ENCODE data around the gene CPNE1. TPM values are rescaled to one million over a fixed set of nuclear protein-coding genes. Genes with fewer than 3 reads are reported as not detected.

The CPNE1 gene
- total RNA-seq, 2 donors from 2014 or later, result 238 to 441 TPM

GRCh38 chr20:35601990-35602389 lies 62.7 kb downstream of the CPNE1 start:
- Histone ChIP-seq H3K9me3 (ENCODE audit: control insufficient read depth, low read length) (no peaks in the 10 kb centered on the region), H3K27me3 (ENCODE audit: control insufficient read depth, insufficient read depth, low read length, poor library complexity, severe bottlenecking) (peaks cover 58% of the 10 kb centered on the region), H3K4me1 (ENCODE audit: control insufficient read depth, insufficient read depth, low read length) (no peaks in the 10 kb centered on the region), H3K9ac (ENCODE audit: extremely low read depth, low read length, poor library complexity, severe bottlenecking) (no peak overlapping the region), H3K4me3 (ENCODE audit: low read length) (peak overlapping the region; percentile 75), H3K27ac (ENCODE audit: low read depth, low read length) (no peak overlapping the region), H3K36me3 (ENCODE audit: control insufficient read depth, insufficient read depth, low read length) (no peaks in the 10 kb centered on the region)
- H3K4me1 Mint-ChIP-seq, result peaks cover 11% of the 10 kb centered on the region
- no peak overlapping the region for H3K27ac Mint-ChIP-seq
- TF ChIP-seq CTCF (conservative IDR thresholded peaks at IDR 0.05), result no peak
- H3K9me3 Mint-ChIP-seq, result no peaks in the 10 kb centered on the region
- 64 to 90% methylated on average over 9 to 29 of the region's 30 CpGs for WGBS, 2 experiments (ENCODE audit: insufficient coverage in 1 of 2, insufficient read length in 1 of 2)
- H3K36me3 Mint-ChIP-seq (ENCODE audit: low read depth), result no peaks in the 10 kb centered on the region
- peak overlapping the region; percentile 55 for H3K4me3 Mint-ChIP-seq
- no peak for DNase-seq
- H3K27me3 Mint-ChIP-seq (ENCODE audit: insufficient read depth), result peaks cover 76% of the 10 kb centered on the region

GRCh38 chr20:35600993-35601973 lies 63.4 kb downstream of the CPNE1 start:
- H3K4me3 Mint-ChIP-seq, result peak overlapping the region; percentile 55
- Histone ChIP-seq H3K9me3 (ENCODE audit: control insufficient read depth, low read length) (no peaks in the 10 kb centered on the region), H3K27ac (ENCODE audit: low read depth, low read length) (no peak overlapping the region), H3K4me3 (ENCODE audit: low read length) (peak overlapping the region; percentile 75), H3K9ac (ENCODE audit: extremely low read depth, low read length, poor library complexity, severe bottlenecking) (no peak overlapping the region), H3K27me3 (ENCODE audit: control insufficient read depth, insufficient read depth, low read length, poor library complexity, severe bottlenecking) (peaks cover 58% of the 10 kb centered on the region), H3K36me3 (ENCODE audit: control insufficient read depth, insufficient read depth, low read length) (no peaks in the 10 kb centered on the region), H3K4me1 (ENCODE audit: control insufficient read depth, insufficient read depth, low read length) (no peaks in the 10 kb centered on the region)
- peaks cover 11% of the 10 kb centered on the region for H3K4me1 Mint-ChIP-seq
- peak; percentile 60 for TF ChIP-seq CTCF (conservative IDR thresholded peaks at IDR 0.05)
- peak; percentile 92 for DNase-seq
- H3K27ac Mint-ChIP-seq, result no peak overlapping the region
- WGBS, 2 experiments (ENCODE audit: insufficient coverage in 1 of 2, insufficient read length in 1 of 2), result 1 to 2% methylated on average over 32 to 103 of the region's 103 CpGs
- peaks cover 79% of the 10 kb centered on the region for H3K27me3 Mint-ChIP-seq (ENCODE audit: insufficient read depth)
- no peaks in the 10 kb centered on the region for H3K36me3 Mint-ChIP-seq (ENCODE audit: low read depth)
- no peaks in the 10 kb centered on the region for H3K9me3 Mint-ChIP-seq

GRCh38 chr20:35600176-35600992 lies 64.3 kb downstream of the CPNE1 start:
- TF ChIP-seq CTCF (conservative IDR thresholded peaks at IDR 0.05), result no peak
- DNase-seq, result peak; percentile 82
- Mint-ChIP-seq H3K9me3 (no peaks in the 10 kb centered on the region), H3K4me1 (peaks cover 11% of the 10 kb centered on the region), H3K27me3 (ENCODE audit: insufficient read depth) (peaks cover 79% of the 10 kb centered on the region), H3K27ac (no peak overlapping the region), H3K4me3 (peak overlapping the region; percentile 55), H3K36me3 (ENCODE audit: low read depth) (no peaks in the 10 kb centered on the region)
- Histone ChIP-seq H3K9me3 (ENCODE audit: control insufficient read depth, low read length) (no peaks in the 10 kb centered on the region), H3K4me3 (ENCODE audit: low read length) (peak overlapping the region; percentile 75), H3K27me3 (ENCODE audit: control insufficient read depth, insufficient read depth, low read length, poor library complexity, severe bottlenecking) (peaks cover 58% of the 10 kb centered on the region), H3K9ac (ENCODE audit: extremely low read depth, low read length, poor library complexity, severe bottlenecking) (no peak overlapping the region), H3K4me1 (ENCODE audit: control insufficient read depth, insufficient read depth, low read length) (no peaks in the 10 kb centered on the region), H3K27ac (ENCODE audit: low read depth, low read length) (no peak overlapping the region), H3K36me3 (ENCODE audit: control insufficient read depth, insufficient read depth, low read length) (no peaks in the 10 kb centered on the region)
- 37 to 43% methylated on average over 19 to 34 of the region's 34 CpGs for WGBS, 2 experiments (ENCODE audit: insufficient coverage in 1 of 2, insufficient read length in 1 of 2)

All from endodermal cell (in vitro differentiated cells).